CD1c-positive myeloid dendritic cell (primary cell): ENCODE results near the gene GPR34.

ENCODE experiments used
- DNase-seq: peaks from one replicate; pipeline ENCODE4 v3.0.0-alpha.2; 2016; ENCODE audit errors: extremely low spot score

GPR34 gene

DNA sequence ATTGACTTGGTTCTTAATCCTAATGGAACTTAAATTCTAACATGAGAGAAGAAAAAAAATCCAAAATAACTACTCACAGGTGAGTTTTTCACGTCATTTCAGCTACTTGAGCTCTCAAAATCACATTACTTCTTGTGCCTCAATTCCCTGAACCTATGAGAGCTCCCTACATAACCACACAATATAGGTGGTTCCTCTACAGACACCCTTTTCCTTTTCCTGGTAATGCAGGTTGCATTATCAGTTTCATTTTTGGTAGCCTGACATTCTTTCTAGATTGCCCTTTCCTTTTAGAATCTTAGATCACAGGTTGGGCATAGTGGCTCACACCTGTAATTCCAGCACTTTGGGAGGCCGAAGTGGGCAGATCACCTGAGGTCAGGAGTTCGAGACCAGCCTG lies 4.3 kb downstream of the GPR34 start:
- DNase-seq = no peak

DNA sequence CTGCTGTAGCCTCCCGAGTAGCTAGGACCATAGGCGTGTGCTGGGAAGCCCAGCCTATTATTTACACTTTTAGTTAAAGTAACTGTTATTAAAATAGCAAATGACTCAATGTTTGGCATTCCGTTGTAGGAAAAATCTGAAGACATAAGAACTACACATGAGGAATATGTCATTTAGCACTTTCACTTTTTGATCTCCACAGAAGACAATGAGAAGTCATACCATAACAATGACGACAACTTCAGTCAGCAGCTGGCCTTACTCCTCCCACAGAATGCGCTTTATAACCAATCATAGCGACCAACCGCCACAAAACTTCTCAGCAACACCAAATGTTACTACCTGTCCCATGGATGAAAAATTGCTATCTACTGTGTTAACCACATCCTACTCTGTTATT lies 6.7 kb downstream of the GPR34 start:
- no peak for DNase-seq

DNA sequence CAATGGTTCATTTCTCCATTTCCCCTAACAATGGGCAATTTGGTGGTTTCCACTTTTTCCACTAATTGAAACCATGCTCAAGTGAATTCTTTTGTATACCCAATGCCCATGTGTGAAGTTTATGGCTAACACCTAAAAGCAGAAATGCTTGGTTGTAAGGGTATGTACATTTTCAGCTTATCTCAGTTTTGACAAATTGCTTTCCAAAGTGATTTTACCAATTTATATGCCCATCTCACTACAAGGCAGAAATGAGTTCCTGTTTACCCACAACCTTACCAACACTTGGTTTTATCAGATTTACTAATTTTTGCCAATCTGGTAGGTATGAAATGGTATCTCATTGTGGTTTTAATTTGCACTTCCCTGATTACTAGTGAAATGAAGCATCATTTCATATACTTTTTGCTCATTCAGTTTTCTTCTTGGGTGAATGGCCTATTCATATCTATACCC lies 14.8 kb downstream of the GPR34 start:
- DNase-seq = no peak

DNA sequence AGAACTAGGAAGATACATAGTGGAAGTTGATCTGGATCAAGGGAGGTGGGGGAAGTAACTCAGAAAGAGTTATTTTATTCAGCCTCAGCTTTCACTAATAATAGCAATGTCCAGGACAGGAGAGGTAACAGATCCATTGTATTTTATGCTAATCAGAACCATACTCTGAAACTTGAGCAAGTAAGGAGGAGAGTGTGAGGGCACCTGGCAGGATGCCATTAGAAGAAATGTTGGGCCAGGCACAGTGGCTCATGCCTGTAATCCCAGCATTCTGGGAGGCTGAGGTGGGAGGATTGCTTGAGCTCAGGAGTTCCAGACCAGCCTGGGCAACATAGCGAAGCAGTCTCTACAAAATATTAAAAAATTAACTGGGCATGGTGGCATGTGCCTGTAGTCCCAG lies 16.3 kb downstream of the GPR34 start:
- DNase-seq = no peak

DNA sequence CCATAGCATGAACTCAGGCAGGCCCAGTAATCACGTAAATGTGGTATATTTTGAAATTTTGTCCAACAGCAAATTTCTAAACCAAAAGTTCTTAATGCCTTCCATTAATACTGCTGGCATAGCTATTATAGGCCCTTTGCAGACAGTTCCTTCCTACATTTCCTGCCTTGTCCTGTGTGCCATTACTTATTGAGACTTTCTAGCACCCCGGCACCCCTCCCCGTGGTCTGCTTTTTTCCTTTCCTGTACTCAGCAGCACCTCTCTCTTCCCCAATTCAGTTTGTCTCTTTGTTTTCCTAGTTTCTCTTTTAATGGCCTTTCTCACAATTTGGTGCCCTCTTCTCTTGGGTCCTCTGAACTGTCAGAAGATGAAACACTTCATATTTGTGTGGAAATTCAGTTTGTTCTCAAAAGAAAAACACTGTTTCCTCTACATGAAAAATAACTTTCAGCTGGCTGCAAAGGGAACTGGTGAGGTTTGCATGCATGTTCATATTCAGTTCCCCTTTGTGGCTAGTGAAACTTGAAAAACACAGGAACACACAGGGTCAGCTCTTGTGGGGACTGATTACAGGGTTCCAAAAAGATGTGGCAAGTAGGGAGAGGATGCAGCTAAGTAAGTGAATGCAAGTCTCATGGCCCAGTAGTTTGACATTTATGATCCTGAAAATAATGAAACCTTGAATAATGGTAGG lies 17.1 kb downstream of the GPR34 start:
- peak; percentile 66 for DNase-seq

DNA sequence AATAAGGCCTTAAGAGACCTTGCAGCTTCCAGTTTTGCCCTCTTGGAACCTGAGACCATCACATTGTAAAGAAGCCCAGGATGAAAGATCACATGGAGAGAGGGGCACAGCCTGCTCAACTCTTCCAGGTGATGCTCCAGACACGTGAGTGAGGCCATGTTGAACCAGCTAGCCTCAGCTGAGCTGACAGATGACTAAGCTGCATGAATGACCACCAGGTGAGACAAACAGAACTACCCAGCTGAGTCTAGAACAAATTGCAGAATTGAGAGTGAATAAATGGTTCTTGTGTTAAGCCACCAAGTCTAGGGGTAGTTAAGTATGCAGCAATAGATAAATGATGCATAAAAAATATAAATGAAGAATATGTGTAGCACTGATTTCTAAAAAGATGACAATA lies 18.4 kb downstream of the GPR34 start:
- no peak for DNase-seq

DNA sequence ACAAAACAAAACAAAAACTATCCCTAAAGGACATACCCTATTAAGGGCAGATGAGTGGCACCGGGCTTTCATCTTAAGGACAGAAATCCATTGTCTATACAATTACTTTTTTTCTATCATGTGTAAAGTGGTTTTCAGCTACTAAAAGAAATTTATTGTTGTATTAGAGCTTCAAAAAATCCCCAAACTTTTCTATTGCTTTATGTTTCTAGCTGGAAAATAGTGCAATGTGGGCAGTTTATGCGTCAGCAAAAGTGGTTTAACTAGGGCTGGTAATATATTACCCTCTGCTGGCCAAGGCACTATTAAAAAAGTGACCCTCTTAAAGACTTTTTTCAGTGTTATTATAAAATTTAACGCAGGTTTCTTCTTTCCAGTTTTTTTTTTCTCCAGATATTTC lies 19.7 kb downstream of the GPR34 start:
- no peak for DNase-seq

DNA sequence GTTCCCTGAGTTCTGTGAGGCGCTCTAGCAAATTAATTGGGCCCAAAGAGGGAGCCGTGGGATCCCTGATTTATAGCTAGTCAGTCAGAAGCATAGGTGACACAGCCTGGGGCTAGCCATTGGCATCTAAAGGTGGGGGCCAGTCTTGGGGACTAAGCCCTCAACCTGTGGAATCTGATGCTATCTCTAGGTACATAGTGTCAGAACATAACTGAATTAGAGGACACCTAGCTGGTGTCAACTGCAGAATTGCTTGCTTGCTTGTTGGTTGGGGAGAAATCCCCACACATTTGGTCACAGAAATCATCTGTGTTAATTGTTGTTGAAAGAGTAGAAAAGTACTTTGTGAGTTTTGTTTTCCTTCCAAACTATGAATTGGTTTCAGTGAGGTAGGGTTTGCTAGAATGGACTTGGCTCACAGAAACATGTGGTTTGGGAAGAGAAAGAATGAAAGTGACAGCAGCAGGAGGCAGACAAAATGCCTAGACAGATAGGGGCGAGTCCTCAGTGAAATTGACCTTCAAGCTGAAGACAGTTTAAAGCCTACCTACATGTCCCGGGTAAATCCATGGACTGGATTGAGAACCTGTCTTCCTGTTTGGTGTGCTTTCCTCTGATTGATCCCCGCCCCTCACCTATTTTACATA lies 22.4 kb downstream of the GPR34 start:
- no peak for DNase-seq

DNA sequence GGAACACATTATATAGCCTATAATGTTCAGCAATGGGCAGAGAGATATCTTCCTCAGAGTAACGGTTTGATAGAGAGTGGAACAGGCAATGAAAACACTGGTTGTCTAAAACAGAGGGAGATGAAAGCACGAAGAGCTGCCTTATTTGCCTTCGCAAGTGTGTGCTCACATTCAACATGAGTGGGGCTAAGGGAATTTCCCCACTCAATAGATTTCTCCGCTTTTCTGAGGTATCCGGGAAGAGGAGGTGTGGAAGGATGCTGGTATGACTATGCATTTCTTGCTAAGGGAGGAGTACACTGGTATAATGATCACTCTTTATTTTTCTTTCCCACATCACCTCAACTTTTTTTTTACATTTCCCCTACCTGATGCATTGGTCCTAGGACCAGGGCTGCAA lies 27.4 kb downstream of the GPR34 start:
- no peak for DNase-seq

DNA sequence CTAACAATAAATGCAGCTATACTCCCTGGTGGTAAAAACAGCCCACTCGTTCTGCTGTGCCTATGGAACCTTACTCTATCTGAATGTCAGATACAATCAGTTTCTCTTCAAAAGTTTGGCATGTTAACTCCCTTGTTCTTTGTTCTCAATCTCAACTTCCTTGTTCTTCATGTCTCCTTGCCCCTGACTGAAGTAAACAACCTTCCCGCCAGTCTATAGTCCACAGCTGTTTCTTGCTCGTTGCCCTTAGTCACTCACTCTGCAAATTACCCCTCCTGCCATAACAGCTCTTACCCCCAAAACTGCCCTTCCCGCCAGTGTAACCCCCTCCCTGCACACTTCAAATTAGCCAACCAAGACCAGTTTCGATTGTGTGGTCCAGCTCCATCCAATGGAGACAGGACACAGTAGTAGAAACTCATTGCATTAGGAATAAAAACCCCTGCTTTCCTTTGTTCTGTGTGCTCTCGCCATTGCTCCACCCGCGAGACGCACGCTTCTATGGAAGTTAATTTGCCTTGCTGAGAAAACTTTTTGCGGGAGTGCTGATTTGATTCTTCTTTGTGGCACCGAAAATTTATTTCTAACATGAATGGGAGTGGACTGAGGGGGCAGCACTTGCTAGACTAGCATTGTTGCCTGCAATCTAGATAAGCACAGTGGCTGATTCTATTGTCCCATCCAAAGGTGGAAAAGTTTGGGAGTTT lies 28.1 kb downstream of the GPR34 start:
- DNase-seq = no peak

DNA sequence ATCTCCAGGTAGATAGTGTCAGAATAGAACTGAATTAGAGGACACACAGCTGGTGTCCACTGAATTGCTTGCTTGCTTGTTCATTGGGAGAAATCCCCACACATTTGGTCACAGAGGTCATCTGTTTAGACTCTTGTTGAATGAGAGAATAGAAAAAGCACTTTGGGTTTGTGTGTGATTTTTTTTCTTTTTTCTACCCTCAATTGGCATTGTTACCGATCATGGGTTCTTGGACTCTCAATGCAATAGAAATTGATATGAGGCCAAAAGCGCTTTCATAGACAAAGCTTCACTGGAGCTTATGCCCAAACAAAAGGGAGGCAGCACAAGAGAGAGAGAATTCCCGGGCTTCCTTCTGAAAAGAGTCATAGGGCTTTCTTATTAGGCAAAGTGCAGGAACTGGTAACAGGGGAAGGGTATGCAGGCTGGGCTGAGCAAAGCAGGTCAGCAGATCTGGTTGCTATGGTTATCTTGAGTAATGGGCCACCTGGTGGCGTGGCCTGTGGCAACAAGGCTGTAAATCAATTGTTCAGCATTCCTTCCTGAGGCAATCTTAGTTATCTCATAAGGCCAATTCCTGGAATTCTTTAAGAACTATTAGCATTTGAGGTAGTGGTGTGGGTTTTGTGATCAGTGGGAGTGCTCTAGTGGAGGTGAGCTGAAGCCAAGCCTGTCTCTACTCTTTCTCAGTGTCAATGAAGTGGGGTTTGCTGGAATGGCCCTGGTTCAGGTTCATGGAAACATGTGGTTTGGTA lies 29.9 kb downstream of the GPR34 start:
- no peak for DNase-seq

DNA sequence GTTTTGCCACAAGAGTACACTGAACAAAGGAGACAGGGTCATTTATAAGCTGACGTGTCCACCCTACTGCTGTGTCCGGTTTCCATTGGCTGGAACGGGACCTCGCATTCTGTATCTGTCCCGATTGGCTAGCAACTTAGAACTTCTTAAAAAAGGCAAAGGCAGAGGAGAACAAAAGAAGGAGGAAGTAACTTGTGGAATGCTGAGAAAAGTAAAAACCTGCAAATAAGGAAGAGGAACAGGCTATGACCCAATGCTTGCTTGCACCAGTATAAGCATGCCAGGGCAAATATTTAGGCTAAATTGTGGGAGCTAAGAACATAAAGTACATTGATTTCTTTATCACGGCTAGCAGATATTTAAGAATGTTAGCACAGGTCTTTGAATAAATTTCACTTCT lies 30.8 kb downstream of the GPR34 start:
- peak; percentile 43 for DNase-seq

DNA sequence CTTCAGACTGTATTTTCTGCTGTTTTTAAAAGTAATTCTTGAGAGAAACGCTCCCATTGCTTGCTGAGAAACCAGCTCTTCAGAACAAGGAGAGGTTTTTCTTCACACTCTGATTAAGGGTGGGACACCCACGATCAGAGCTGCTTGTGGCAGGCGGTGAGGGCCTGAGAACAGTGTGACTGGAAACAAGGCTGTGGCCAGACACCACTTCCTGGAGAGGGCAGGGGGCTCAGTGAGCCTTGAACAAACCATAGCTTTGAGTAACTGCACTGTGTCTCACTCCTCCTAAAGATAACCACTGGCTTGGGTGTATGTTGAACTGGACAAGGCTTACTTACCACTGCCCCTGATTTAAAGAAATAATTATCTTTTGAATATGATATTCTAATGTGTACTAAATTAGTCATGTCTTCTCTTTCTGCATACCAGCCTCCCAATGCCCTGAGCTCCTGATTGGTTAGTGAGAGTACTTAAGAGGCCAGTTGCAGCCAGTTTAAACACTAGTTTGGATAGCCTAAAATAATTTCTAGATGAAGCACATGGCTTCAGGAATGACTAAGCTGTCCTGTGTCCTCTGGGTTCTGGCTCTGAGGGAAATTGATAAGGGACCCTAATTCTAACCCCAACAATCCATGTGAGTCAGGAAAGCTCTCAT lies 31.5 kb downstream of the GPR34 start:
- no peak for DNase-seq

DNA sequence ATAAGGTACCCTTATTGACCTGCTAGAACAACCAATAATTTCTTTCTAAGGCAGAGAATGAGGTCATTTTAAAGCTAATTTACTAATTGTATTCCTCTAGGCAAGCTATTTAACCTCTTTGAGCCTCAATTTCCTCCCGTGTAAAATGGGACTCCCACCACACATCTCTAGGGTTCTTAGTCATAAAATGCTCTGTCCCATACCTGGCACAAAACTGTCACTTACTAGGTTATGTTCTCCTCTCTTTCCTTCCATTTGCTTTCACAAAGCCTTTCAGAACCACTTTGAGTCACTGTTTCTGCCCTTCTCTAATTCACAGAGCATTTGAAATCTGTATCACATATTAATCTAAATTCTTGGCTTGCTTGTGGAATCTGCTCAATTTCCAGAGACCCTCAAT lies 32.8 kb downstream of the GPR34 start:
- DNase-seq = no peak

DNA sequence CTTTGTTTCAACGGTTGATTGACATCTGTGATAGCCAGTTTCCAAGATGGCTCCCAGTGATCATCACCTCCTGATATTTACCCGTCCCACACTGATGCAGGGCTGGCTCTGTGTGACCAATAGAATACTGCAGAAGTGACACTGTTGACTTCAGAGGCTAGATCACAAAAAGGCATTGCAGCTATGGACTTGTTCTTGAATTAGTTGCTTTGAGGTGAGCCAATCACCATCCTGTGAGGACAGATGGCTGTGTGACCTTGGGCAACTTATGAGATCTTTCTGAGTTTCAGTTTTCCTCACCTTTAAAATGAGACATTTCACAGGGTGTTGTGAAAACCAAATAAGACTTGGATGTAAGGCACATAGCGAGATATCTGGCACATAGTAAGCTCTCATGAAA lies 33.4 kb downstream of the GPR34 start:
- no peak for DNase-seq

DNA sequence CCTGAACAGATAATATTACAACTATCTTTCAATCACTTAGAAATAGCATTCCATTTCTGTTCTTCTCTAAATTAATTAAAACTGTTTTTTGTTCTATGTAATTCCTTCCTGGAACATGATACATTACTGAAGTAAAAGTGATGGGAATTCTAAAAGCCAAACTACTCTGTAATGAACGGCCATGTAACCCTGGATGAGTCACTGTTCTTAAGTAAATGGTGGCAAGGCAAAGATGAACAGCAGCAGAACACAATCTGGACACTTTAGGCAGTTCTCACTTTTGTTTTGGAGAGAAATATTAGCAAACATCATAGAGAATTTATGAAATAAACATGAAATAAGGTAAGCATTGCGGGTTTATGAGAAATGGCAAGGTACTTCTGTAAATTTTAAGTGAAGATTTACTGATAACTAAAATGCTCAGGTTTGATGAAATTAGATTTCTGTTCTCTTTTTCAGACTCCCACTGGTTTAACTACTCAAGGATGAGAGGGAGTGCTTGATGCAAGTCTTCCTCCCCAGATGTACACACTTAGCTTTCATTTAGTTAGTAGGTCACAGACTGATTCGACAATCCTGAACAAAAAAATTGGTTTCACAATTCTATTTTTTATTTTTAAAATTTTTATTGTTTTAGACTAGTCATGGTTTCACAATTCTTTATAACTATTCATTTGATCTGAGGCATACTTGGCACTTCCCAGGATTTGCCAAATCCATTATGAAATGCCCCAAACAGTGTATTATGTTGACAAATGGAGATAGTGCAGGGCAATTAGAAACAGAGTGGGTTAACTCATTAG lies 34.2 kb downstream of the GPR34 start:
- peak; percentile 67 for DNase-seq

DNA sequence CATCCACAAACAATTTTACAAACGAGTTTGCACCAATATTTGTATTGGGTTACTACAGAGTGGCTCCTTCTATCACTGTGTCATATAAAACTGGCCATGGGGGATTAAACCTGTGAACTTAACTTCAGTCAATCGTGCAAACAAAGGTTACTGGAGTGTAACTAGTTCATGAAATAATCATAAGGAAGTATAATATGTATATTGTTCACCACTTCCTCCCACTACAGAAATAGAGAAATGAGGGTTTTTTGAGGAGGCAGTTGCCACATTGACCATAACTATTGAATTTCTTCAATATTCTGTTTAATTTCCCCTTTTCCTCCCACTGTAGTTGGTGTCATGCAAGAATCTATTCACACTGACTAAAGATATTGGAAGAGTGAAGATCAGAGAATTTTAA lies 35.1 kb downstream of the GPR34 start, which contains the start of gene GPR82:
Gene GPR82 (plus strand): TSS at position 356 of the 400 bp plus-strand sequence. CDS start 2,846 bp downstream, outside the sequence.
- DNase-seq = peak; percentile 77

DNA sequence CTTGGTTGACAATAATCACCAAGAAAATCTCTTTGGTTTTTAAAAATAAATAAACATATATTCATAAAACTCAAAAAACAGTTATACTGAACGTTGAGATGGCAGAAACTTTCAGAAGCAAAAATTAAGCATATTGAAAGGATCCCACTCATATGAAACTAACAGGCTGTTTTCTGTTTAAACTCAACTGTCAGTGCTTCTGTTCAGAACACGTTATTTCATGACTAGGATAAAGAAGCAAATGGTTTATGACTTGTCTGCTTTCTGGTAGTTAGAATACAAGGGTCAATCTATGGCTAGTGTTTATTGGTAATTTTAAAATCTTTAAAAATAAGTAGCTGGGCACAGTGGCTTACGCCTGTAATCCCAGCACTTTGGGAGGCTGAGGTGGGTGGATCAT lies 39.4 kb downstream of the GPR34 start:
- DNase-seq = no peak

DNA sequence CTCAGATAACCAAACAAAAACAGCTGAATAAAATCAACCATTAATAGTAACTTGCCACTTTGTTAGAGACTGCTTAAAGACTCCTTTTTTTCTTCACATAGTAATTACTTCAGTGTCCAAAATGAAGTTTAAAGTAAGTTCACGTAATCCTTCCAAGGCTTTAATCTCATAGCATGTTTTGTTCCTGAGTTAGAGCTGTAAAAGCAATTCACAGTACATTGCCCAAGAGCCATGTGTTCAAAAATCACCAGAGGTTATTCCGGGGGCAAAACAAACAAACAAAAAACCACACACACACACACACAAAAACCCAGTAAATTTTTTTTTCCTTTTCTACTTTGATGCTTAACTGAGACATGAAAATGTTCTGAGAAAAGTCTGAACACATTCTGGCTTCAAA lies 41.3 kb downstream of the GPR34 start:
- no peak for DNase-seq

DNA sequence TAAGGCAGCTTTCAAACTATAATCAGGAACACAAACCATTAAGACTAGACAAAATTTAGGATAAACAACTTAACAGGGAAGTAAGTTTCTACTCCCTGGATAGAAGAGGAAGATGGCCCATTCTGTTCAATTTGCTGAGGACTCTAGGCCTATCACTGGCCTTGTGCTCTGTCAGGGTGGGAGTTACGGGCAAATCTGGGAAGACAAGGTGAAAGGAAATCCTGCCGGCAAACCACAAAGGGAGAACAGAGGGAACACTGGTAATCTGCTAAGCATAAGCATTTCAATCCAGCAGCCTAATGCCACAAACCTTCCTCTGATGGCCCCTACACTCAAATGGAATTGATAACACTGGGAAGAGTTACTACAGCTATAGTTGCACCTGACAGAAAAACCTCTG lies 43.5 kb downstream of the GPR34 start:
- peak; percentile 5 for DNase-seq

DNA sequence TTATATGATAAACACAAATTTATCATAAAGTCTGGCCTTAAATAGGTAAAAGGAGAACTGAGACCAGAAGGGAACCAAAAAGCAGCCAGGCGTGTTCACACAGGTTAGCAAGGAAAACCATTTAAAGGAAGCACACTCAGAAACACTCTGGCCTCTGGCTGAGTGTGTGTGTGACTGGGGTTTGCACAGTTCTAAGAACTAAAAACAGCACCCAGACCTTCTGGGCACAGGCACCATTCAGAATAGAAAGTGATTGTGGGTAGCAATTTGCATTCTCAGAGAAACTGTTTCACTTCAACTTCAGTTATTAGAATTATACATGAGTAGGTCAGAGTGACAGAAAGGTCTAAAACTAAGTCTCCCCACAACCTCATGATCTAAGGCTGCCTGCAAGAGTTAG lies 45.2 kb downstream of the GPR34 start:
- DNase-seq = peak; percentile 34
